Activated CD4-positive, alpha-beta T cell treated with anti-CD3 and anti-CD28 coated beads, Interleukin-2, amount 50 U/mL, for 48 hours (primary cell): ENCODE data around the gene CCDC169.

ENCODE experiments used
- DNase-seq, 2 experiments: peaks; one replicate each; pipeline ENCODE4 v3.0.0-alpha.2; 2020

CCDC169 gene

DNA sequence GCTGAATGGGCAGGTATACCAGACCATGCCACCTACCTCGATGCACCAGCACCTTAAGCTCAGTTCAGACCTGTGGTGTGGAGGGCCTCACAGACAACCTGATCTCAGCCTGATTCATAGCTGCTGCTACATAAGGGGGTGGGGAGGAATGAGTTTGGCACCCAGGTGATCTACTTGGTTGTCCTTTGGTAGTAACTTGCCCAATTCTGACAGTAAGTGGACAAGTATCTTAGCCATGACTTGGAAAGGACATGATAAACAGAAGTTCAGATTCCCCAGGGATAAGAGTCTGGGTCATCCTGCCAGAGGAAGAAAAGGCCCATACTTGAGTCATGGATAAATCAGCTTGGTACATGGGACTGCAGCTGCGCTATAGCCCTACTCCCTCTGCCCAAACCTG is 54.9 kb downstream of the CCDC169 start:
- DNase-seq: no peak

DNA sequence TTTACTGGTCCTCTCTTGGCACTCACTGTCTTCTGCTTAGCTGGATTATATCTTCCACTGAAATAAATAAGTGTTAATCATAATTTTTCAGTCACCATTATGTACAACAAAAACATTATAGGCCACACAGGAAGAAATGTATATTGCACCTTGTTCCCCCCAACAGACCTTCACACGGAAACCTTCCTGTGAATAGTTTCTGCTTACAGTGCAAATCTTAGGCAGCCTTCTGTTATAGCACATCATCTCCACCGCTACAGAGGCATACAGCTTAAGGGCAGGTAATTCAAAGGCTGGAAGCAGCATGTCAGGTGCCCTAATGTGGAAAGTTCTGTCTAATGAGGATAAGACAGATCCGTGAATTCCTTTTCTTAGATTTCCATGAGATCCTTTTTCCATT is 66.4 kb downstream of the CCDC169 start:
- no peak for DNase-seq

DNA sequence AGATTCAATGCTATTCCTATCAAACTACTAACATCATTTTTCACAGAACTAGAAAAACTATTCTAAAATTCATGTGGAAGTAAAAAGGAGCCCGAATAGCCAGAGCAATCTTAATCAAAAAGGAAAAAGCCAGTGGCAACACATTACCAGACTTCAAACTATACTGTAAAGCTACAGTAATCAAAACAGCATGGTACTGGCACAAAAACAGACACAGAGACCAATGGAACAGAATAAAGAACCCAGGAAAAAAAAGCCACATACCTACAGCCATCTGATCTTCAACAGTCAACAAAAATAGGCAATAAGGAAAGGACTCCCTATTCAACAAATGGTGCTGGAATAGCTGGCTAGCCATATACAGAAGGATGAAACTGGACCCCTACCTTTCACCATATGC is 72.9 kb downstream of the CCDC169 start:
- no peak for DNase-seq

DNA sequence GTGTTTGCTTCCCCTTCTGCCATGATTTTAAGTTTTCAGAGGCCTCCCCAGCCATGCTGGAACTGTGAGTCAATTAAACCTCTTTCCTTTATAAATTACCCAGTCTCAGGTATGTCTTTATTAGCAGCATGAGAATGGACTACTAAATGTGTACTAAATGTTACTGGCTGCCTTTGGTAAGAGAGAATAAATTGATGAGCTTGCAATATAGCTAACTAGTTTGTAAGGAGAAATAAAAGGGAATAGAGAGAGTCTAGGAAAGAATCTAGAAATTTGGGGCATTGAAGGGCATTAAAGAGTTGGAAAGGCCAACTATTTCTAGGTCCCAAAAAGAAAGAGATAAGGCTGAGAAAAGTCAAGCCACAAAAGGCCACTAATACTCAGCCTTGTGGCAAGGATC is 77.7 kb downstream of the CCDC169 start:
- no peak for DNase-seq

DNA sequence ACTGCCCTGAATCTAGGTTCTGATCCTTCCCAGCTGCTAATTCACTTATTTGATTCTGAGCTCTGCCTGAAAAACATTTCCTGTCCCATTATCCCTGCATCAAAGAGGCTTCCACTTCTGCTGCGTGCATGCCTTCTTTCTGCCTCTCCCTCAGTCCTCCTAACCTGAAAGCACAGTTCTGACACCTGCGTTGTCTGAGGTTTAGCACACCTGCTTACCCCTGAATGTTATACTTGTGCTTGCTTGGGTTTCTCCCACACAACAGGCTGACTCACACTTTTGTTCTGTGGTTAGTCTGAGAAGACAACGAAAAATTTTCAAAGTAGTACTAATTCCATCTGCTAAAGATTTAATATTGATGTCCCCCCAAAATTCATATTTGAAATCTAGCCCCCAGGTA is 80.2 kb downstream of the CCDC169 start:
- DNase-seq: no peak

DNA sequence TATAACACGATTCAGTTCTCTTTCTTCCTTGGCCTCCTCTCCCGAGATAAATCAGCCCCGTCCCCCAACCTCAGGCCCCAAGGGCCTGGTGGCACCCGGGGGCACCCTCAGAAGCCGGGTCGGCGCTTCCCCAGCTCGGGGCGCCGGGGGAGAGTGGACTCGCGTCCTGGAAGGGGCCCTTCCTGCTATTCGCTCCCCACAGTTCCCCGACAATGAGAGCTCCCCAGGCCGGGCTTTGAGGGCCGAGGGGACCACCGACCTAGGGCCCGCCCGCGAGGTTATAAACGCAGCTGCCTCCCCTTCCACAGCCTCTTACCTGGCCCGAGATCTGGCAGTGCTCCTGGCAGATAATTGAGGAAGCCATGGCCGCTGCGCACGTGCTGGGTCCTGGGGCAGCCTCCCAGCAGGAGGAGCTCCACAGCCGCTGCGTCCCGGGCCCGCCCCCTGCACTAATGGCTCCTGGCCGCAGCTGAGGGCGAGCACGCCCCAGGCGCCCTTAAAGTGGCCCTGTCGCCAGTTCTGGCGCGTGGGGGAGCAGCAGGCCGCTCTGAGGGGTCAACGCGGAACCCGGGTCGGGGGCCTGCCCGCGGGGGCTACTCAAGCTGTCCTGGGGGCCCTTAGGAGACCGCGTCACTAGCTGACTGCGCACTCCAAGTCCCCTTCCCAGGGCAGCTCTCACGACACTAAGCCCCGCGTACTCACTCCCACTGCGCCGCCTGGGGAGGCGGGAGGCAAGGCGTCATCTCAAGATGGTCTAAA is 83.3 kb downstream of the CCDC169 start, which contains the start of gene SOHLH2:
Gene SOHLH2 (minus strand): TSS at position 394 of the 759 bp plus-strand sequence. CDS start 30 bp downstream, at position 364.
- DNase-seq: no peak

DNA sequence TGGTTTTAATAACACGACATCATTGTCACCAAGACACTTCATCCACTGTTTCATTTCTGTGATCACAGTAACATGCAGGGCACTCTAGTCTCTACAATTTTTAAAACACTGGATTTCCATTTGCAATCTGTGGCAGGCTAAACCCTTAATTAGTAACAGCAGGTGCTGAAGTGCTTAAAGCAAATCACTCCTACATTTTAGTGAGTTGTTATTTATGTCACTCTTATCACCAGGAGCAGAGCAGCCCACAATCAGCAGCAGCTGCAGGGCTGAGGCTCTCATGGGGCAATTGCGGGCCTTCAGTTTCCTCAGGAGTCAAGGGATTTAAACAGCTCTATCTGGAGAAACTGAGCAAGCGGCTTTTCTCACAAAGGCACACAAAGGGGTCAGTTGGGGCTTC is 84.8 kb downstream of the CCDC169 start:
- no peak for DNase-seq

DNA sequence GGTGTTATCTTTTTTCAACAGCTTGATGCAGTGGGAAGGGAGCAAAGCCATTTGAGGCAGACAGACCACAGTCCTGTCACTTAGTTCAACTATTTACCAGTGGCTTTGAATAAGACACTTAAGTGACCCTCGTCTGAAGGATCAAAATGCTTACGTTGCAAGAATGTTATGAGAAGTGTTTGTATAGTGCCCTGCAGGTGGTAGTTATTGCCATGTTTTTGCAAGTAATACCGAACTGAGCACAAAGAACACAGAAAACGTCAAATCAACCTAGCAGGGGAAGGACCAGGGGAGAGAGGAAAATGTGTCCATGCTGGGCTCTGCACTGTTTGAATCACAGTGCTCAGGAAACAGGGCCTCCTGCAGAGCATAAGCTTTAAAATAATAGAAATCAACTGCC is 86.0 kb downstream of the CCDC169 start:
- DNase-seq: no peak

DNA sequence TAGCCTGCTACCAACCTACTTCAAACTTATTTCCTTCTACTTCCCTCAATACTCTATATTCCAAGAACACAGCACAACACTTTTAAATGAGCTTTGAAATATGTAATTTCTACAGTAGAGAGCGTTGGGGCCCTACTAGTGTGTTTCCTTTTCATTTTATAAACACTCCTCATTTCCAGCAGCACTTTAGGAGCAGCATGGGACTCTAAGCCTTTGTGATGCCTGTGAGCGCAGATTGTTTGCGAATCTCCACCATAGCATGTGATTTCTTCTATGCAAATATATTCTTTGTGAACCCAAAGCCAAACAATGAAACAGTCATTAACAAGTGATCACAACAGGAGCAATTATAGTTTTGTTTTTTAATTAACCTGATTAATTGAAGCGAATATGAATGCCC is 86.9 kb downstream of the CCDC169 start:
- no peak for DNase-seq

DNA sequence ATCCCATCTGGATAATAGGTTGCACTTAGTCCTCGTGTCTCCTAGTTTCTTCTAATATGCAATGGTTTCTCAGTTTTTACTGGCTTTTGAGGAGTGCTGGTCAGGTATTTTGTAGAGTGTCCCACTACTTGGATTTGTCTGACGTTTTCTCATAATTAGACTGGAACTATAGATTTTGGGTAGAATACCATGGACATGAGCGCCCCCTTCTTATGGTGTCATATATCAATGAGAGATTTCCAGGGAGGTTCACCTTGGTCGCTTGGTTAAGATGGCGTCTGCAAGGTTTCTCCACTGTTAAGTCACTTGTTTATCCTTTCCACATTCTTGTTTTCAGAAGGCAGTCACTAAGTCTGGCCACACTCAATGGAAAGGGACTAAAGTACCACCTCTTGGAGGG is 89.9 kb downstream of the CCDC169 start:
- DNase-seq: no peak

DNA sequence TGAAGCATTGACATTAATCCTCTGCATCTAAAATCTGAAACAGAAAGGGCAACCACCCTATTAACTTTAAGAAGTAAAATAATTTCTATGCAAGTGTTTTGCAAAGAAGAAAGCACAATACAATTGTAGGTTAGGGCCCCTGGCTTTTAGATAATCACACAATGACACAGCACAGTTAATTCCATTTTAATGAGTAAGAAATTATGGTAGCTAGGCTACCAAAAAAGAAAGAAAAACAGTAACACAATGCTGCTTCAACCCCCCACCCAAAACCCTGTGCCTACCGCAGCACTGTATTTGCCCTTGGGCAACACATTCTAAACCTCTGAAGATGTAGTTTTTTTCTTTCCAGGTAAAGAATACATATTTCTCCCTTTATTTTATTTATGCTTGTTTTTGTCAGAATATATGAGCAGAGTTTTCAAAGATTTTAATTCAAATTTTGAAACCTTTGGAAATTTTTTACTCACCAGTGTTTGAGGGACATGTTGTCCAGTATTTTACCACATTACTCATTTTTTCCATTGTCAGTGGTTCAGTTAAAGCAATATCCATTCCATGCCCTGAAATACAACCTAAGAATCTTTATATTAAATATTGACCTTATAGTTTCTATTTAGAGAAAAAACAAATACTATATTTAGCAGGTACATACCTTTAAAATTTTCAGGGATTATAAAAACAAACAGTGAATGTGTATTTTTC is 104.3 kb downstream of the CCDC169 start:
- DNase-seq: no peak

DNA sequence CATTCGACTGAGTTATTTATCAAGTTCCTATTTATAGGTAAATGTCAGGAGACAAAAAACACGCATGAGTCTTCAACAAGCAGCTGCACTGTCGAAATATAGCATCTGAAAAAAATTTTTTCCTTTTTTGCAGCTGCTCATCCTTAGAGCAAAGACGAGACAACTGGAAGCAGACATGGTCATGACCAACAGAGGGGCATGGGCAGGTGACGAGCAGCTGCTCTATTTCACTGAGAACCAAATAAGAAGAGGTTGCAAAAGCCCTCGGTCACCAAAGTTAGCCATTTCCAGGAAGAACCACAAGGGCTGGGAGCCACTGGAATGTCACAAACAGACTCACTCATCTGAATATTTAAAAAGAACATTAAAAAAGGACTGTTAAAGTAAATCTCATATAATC is 105.4 kb downstream of the CCDC169 start:
- DNase-seq: no peak

DNA sequence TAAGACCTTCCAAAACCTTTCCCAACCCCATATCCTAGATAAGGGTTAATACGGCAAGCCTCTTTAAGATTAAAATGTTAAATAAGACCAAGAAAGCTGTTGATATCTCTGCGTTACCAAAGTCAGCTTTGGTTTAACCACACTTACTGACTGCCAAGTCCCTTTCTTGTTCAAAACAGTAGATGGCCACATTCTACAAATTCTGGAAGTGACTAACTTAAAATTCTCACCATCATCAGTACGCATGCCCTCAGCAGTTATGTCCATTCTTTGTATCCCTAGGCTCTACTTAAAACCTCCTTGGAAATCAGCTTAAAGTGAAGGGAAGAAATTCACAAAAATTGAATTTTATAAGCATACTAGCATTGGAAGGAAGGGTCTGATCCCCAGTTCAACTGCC is 106.8 kb downstream of the CCDC169 start:
- no peak for DNase-seq

DNA sequence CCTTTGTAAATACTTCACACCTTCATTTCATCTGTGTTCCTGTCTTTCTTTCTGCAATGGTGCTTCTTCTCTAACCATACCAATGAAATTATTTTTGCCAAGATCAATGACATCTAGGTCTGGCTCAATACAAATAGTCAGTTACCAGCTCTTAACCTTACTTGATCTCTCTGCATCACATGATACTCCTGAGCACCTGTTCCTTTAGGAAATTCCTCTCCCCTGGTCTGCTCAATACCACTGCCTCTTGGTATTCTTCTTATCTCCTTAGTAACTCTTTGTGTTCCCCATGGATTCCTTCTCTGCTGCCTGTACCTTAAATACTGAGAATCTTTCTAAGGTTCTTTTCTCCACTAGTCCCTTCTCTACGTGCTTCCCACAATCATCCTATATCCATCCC is 109.2 kb downstream of the CCDC169 start:
- no peak for DNase-seq

DNA sequence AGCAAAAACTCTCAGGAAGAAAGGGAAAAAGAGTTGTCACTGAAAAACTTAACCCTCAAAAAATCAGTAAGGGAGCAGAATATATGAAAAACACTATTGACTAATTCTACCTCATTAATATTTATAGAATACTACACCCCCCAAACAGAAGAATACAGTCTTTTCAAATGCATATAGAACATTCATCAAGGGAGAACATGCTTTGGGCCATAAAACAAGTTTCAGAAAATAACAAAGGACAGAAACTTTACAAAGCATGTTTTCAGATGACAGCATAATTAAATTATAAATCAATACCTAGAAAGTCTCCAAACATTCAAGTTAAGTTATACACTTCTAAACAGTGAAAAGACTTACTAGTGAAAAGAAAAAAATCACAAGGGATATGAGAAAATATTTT is 113.7 kb downstream of the CCDC169 start:
- DNase-seq: no peak
